Neural cell (in vitro differentiated cells): ENCODE measurements around the gene HELZ. TPM values are rescaled to one million over a fixed set of nuclear protein-coding genes. Genes with fewer than 3 reads are reported as not detected.

Experiments used
- H2AFZ ChIP-seq: fragments of 200-600, 300-800 bp; sonication (generic), shearing (Covaris generic); 2 replicates; pipeline ENCODE4 v1.6.0; 2014; ENCODE audit warnings: low read depth, mild to moderate bottlenecking, antibody characterized with exemption, low read length, moderate library complexity
- H3F3A ChIP-seq: fragments of 200-600 bp; shearing (Covaris generic); 2 replicates; pipeline ENCODE4 v1.6.1; 2016; ENCODE audit warnings: mild to moderate bottlenecking, moderate library complexity, mixed read lengths, antibody characterized with exemption, low read length; ENCODE audit not compliant: insufficient read depth, poor library complexity, severe bottlenecking
- H3K27ac ChIP-seq: fragments of 200-600, 300-800 bp; sonication (generic), shearing (Covaris generic); 2 replicates; pipeline ENCODE4 v1.5.1; 2014; ENCODE audit warnings: mild to moderate bottlenecking, low read length, moderate library complexity
- H3K27me3 ChIP-seq: fragments of 300-800, 200-600 bp; sonication (generic), shearing (Covaris generic); 2 replicates; pipeline ENCODE4 v1.6.0; 2014; ENCODE audit warnings: mild to moderate bottlenecking, low read depth, low read length, moderate library complexity; ENCODE audit not compliant: insufficient read depth
- H3K36me3 ChIP-seq: fragments of 300-800, 200-600 bp; sonication (generic), shearing (Covaris generic); 2 replicates; pipeline ENCODE4 v1.5.1; 2014; ENCODE audit warnings: mild to moderate bottlenecking, antibody characterized with exemption, low read length, moderate library complexity; ENCODE audit not compliant: insufficient read depth
- H3K4me2 ChIP-seq: fragments of 300-800, 200-600 bp; sonication (generic), shearing (Covaris generic); 2 replicates; pipeline ENCODE4 v1.6.0; 2014; ENCODE audit warnings: mild to moderate bottlenecking, low read length
- H3K4me3 ChIP-seq: fragments of 300-800, 200-600 bp; sonication (generic), shearing (Covaris generic); 2 replicates; pipeline ENCODE4 v1.5.1; 2014; ENCODE audit warnings: mild to moderate bottlenecking, low read length, moderate library complexity
- H3K79me2 ChIP-seq: fragments of 200-600 bp; shearing (Covaris generic); replicated peaks from 2 replicates; pipeline ENCODE4 v1.6.0; 2014; ENCODE audit warnings: mild to moderate bottlenecking, low read length, moderate library complexity; ENCODE audit not compliant: insufficient read depth
- H3K9ac ChIP-seq: fragments of 300-800, 200-600 bp; sonication (generic), shearing (Covaris generic); 2 replicates; pipeline ENCODE4 v1.6.1; 2016; ENCODE audit warnings: mild to moderate bottlenecking, low read length, mixed read lengths
- H3K9me2 ChIP-seq: fragments of 200-600 bp; shearing (Covaris generic); 2 replicates; pipeline ENCODE4 v1.6.1; 2016; ENCODE audit warnings: mild to moderate bottlenecking, low read length, mixed read lengths; ENCODE audit not compliant: insufficient read depth
- H3K9me3 ChIP-seq: fragments of 200-600, 300-800 bp; sonication (generic), shearing (Covaris generic); 2 replicates; pipeline ENCODE4 v1.6.1; 2016; ENCODE audit warnings: mild to moderate bottlenecking, mixed run types, low read length, moderate library complexity, mixed read lengths
- H4K20me1 ChIP-seq: fragments of 200-600 bp; shearing (Covaris generic); 2 replicates; pipeline ENCODE4 v1.6.1; 2016; ENCODE audit warnings: mild to moderate bottlenecking, mixed run types; ENCODE audit not compliant: insufficient read depth
- EP300 ChIP-seq: fragments of 450-650 bp; conservative IDR thresholded peaks from 2 replicates; pipeline ENCODE4 v1.6.1; 2014; ENCODE audit warnings: antibody characterized with exemption, mild to moderate bottlenecking, moderate library complexity; ENCODE audit not compliant: poor library complexity, severe bottlenecking
- EZH2 ChIP-seq: fragments of 200-600, 300-800 bp; shearing (Covaris generic), sonication (generic); IDR thresholded peaks from 2 replicates; pipeline ENCODE4 v1.6.1; 2014; ENCODE audit warnings: antibody characterized with exemption, low read length, borderline replicate concordance, mild to moderate bottlenecking; ENCODE audit not compliant: insufficient read depth, poor library complexity, severe bottlenecking
- MXI1 ChIP-seq: fragments of 450-650 bp; conservative IDR thresholded peaks from 2 replicates; pipeline ENCODE4 v1.6.1; 2014; ENCODE audit warnings: antibody characterized with exemption, mild to moderate bottlenecking; ENCODE audit not compliant: poor library complexity, severe bottlenecking
- POLR2AphosphoS5 ChIP-seq: IDR thresholded peaks from 2 replicates; pipeline ENCODE4 v1.6.1; 2012
- RAD21 ChIP-seq: fragments of 450-650 bp; conservative IDR thresholded peaks from 2 replicates; pipeline ENCODE4 v1.6.1; 2014; ENCODE audit warnings: antibody characterized with exemption, mild to moderate bottlenecking, moderate library complexity
- SMC3 ChIP-seq: fragments of 450-650 bp; conservative IDR thresholded peaks from 2 replicates; pipeline ENCODE4 v1.6.1; 2014; ENCODE audit warnings: antibody characterized with exemption, mild to moderate bottlenecking, moderate library complexity; ENCODE audit not compliant: poor library complexity
- TAF1 ChIP-seq: IDR thresholded peaks from 2 replicates; pipeline ENCODE4 v1.6.1; 2012; ENCODE audit warnings: low read depth
- polyA plus RNA-seq: library from polyadenylated mRNA; depleted of rRNA; stranded (reverse); fragments of >200 nt; gene quantifications from 2 replicates; pipeline ENCODE4 v1.2.3, GENCODE V29; 2014
- TF ChIP-seq, protein P1 (sequence below): fragments of 450-650 bp; IDR thresholded peaks from 2 replicates; pipeline ENCODE4 v1.5.1; 2014; ENCODE audit warnings: antibody characterized with exemption, mild to moderate bottlenecking, moderate library complexity; ENCODE audit not compliant: poor library complexity, severe bottlenecking
- TF ChIP-seq, protein P2 (sequence below): IDR thresholded peaks from 2 replicates; pipeline ENCODE4 v1.6.1; 2012; ENCODE audit warnings: borderline replicate concordance

The HELZ gene
- polyA plus RNA-seq, 1 donor from 2014 or later = 11.7 TPM

DNA sequence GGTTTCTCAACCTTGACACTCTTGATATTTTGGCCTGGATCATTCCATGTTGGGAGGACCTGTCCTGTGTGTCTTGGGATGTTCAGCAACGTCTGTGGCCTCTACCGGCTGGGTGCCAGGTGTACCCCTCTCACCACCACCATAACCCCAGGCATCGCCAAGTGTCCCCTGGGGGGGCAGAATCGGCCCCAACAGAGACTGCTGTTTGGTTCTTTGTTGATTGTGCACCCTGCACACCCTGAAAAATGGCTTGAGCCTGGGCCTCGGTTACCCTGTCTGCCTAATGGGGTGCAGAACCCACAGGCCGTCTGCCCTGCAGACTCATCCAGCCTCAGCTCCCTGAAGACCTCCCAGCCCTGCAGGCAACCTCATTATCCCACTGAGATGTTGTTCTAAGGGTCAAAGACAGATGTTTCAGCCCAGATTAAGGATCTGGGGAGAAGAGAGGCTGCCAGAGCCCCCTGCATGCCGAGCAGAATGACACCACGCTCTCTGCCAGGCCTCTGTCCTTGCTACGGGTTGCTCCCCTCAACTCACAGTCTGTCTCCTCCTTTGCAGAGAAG is 191.5 kb downstream of the HELZ start:
- Histone ChIP-seq H3K27ac (no peak overlapping the region), H3F3A (no peaks in the 10 kb centered on the region), H3K4me2 (no peak overlapping the region), H2AFZ (no peak overlapping the region), H3K36me3 (no peaks in the 10 kb centered on the region), H3K4me3 (no peak overlapping the region), H3K9me2 (no peaks in the 10 kb centered on the region), H3K9ac (no peak overlapping the region), H3K9me3 (peaks cover 8% of the 10 kb centered on the region), H3K27me3 (no peaks in the 10 kb centered on the region), H4K20me1 (no peaks in the 10 kb centered on the region), H3K79me2 (no peaks in the 10 kb centered on the region)
- TF ChIP-seq SMC3 = no peak
- TF ChIP-seq EZH2 = no peak
- TF ChIP-seq RAD21 = no peak
- TF ChIP-seq POLR2AphosphoS5 = no peak
- TF ChIP-seq EP300 = no peak
- TF ChIP-seq MXI1 = no peak
- TF ChIP-seq, protein P1, sequence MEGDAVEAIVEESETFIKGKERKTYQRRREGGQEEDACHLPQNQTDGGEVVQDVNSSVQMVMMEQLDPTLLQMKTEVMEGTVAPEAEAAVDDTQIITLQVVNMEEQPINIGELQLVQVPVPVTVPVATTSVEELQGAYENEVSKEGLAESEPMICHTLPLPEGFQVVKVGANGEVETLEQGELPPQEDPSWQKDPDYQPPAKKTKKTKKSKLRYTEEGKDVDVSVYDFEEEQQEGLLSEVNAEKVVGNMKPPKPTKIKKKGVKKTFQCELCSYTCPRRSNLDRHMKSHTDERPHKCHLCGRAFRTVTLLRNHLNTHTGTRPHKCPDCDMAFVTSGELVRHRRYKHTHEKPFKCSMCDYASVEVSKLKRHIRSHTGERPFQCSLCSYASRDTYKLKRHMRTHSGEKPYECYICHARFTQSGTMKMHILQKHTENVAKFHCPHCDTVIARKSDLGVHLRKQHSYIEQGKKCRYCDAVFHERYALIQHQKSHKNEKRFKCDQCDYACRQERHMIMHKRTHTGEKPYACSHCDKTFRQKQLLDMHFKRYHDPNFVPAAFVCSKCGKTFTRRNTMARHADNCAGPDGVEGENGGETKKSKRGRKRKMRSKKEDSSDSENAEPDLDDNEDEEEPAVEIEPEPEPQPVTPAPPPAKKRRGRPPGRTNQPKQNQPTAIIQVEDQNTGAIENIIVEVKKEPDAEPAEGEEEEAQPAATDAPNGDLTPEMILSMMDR = no peak
- TF ChIP-seq, protein P2, sequence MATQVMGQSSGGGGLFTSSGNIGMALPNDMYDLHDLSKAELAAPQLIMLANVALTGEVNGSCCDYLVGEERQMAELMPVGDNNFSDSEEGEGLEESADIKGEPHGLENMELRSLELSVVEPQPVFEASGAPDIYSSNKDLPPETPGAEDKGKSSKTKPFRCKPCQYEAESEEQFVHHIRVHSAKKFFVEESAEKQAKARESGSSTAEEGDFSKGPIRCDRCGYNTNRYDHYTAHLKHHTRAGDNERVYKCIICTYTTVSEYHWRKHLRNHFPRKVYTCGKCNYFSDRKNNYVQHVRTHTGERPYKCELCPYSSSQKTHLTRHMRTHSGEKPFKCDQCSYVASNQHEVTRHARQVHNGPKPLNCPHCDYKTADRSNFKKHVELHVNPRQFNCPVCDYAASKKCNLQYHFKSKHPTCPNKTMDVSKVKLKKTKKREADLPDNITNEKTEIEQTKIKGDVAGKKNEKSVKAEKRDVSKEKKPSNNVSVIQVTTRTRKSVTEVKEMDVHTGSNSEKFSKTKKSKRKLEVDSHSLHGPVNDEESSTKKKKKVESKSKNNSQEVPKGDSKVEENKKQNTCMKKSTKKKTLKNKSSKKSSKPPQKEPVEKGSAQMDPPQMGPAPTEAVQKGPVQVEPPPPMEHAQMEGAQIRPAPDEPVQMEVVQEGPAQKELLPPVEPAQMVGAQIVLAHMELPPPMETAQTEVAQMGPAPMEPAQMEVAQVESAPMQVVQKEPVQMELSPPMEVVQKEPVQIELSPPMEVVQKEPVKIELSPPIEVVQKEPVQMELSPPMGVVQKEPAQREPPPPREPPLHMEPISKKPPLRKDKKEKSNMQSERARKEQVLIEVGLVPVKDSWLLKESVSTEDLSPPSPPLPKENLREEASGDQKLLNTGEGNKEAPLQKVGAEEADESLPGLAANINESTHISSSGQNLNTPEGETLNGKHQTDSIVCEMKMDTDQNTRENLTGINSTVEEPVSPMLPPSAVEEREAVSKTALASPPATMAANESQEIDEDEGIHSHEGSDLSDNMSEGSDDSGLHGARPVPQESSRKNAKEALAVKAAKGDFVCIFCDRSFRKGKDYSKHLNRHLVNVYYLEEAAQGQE = no peak
- TF ChIP-seq TAF1 = no peak

DNA sequence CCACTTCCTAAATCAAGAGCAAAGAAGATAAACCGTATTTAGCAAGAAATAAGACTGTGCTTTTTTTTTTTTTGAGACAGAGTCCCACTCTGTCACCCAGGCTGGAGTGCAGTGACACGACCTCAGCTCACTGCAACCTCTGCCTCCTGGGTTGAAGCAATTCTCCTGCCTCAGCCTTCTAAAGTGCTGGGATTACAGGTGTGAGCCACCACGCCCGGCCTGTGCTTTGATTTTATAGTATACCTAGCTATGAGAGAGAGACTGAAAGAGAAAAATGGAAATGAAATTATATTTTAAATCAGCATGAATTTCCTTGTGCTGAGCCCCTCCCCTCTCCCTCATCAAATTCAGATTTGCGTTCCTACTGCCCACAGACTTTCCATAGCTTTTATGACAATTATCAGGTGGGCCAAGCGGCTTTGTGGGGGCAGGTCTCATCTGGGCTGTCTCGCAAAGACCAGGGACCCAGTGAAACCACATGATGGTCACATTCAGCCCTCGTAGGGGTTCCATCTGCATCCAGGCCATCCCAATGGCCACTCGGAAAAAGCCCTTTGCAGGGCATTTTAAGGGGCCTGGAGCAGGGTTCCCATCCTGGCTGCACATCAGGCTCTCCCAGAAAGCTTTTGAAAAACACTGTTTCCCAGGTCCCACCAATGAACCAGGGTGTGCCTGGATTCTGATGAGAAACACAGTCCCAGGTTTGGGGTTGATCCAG is 192.1 kb downstream of the HELZ start:
- Histone ChIP-seq H3K27me3 (no peaks in the 10 kb centered on the region), H3K4me3 (no peak overlapping the region), H3K27ac (no peak overlapping the region), H3K9me3 (peaks cover 8% of the 10 kb centered on the region), H3K9me2 (no peaks in the 10 kb centered on the region), H4K20me1 (no peaks in the 10 kb centered on the region), H3K36me3 (no peaks in the 10 kb centered on the region), H3K79me2 (no peaks in the 10 kb centered on the region), H3K9ac (no peak overlapping the region), H3F3A (no peaks in the 10 kb centered on the region), H2AFZ (no peak overlapping the region), H3K4me2 (no peak overlapping the region)
- TF ChIP-seq SMC3 (no peak), RAD21 (no peak), MXI1 (no peak), TAF1 (no peak), EP300 (no peak), EZH2 (no peak), POLR2AphosphoS5 (no peak)
- TF ChIP-seq, protein P1 = no peak
- TF ChIP-seq, protein P2 = no peak
